ENCODE results near the gene HOXB8.

Gene HOXB8

GRCh38 chr17:48624544-48625494 is 9.7 kb upstream of the HOXB8 start:
- in situ Hi-C loops (cut with MboI; ENCODE audit: low sequenced_read_pairs): no loop called here

- in situ Hi-C loops (cut with MboI; ENCODE audit: low sequenced_read_pairs): no loop called here
Measured at GRCh38 chr17:48624118-48624517, 9.0 kb upstream of the HOXB8 start.

GRCh38 chr17:48623583-48623982 is 8.5 kb upstream of the HOXB8 start:
- in situ Hi-C loops (cut with MboI; ENCODE audit: low sequenced_read_pairs): no loop called here

- in situ Hi-C loops (cut with MboI; ENCODE audit: low sequenced_read_pairs): no loop called here
Measured at GRCh38 chr17:48622857-48623256, 7.8 kb upstream of the HOXB8 start.

- in situ Hi-C loops (cut with MboI; ENCODE audit: low sequenced_read_pairs): no loop called here
Measured at GRCh38 chr17:48621410-48622392, 6.6 kb upstream of the HOXB8 start.

- in situ Hi-C loops (cut with MboI; ENCODE audit: low sequenced_read_pairs): no loop called here
Measured at GRCh38 chr17:48620461-48621139, 5.5 kb upstream of the HOXB8 start.

- in situ Hi-C loops (cut with MboI; ENCODE audit: low sequenced_read_pairs): no loop called here
Measured at GRCh38 chr17:48619826-48620449, 4.8 kb upstream of the HOXB8 start.

- in situ Hi-C loops (cut with MboI; ENCODE audit: low sequenced_read_pairs): no loop called here
Measured at GRCh38 chr17:48618256-48618896, 3.3 kb upstream of the HOXB8 start.

- in situ Hi-C loops (cut with MboI; ENCODE audit: low sequenced_read_pairs): no loop called here
Measured at GRCh38 chr17:48617471-48618255, 2.6 kb upstream of the HOXB8 start.

GRCh38 chr17:48616717-48617470 is 1.8 kb upstream of the HOXB8 start:
- in situ Hi-C loops (cut with MboI; ENCODE audit: low sequenced_read_pairs): no loop called here

GRCh38 chr17:48615963-48616716 is 1.0 kb upstream of the HOXB8 start:
- in situ Hi-C loops (cut with MboI; ENCODE audit: low sequenced_read_pairs): no loop called here

- in situ Hi-C loops (cut with MboI; ENCODE audit: low sequenced_read_pairs): no loop called here
Measured at GRCh38 chr17:48613862-48614694, 1.0 kb downstream of the HOXB8 start.

GRCh38 chr17:48612854-48613691 is 2.0 kb downstream of the HOXB8 start:
- in situ Hi-C loops (cut with MboI; ENCODE audit: low sequenced_read_pairs): no loop called here

GRCh38 chr17:48612456-48612853 is 2.6 kb downstream of the HOXB8 start:
- in situ Hi-C loops (cut with MboI; ENCODE audit: low sequenced_read_pairs): no loop called here

GRCh38 chr17:48611681-48612455 is 3.2 kb downstream of the HOXB8 start:
- in situ Hi-C loops (cut with MboI; ENCODE audit: low sequenced_read_pairs): no loop called here
